ENCODE results near the gene PROB1. TPM values are rescaled to one million over a fixed set of nuclear protein-coding genes. Genes with fewer than 3 reads are reported as not detected.

PROB1 gene
- total RNA-seq, 1 experiment from 2014 or later = 2.3 TPM

DNA sequence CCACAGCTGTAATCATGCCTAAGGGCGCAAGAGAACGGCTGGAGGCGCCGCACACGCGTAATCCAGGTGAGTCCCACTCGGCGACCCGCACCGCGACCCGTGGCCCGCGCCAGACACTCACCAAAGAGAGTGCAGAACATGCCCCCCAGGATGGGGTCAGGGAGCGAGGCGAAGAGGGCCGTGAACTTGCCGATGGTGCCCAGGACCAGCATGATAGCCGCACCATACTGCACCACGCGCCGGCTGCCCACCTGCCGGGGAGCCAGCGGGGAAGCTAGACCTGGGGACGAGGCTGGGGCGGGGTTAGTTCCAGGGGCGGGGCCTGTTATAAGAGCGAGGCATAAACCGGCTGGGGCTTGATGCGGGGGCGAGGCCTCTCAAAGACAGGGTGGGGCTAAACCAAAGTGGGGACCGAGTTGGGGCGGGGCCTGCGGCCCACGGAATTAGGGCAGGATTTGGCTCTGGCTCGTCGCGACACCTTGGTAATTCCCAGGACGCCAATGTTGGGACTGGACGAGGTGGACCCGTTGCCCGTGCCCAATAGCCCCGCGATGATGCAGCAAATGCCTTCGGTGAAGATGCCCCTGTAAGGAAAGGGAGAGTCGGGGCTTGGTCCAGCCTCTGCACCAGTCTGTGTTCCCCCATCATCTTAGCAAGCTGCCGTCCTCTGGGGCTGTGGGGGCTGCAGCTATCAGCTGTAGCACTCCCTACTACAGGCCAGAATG lies 16.6 kb downstream of the PROB1 start:
- POLR2A ChIA-PET = no interaction called here
- no peak for DNase-seq (ENCODE audit: low read depth, low spot score)
- BruUV-seq (replicated peaks) = no TSS peak
- H3K4me3 ChIP-seq (ENCODE audit: low read depth in 2 of 2, low read length in 2 of 2) = no peak overlapping the region
- no peaks in the 10 kb centered on the region for H3K36me3 ChIP-seq (ENCODE audit: control insufficient read depth, insufficient read depth, low read length)
- no peak overlapping the region for H3K27ac ChIP-seq (ENCODE audit: low read length)
- ATAC-seq = no peak
- H3K4me1 ChIP-seq (ENCODE audit: control insufficient read depth, insufficient read depth, low read length) = peaks cover 9% of the 10 kb centered on the region
- no peaks in the 10 kb centered on the region for H3K27me3 ChIP-seq (ENCODE audit: control insufficient read depth, insufficient read depth, low read length)
- in situ Hi-C loops (cut with HindIII; ENCODE audit: low pct_unique_long_range_greater_than_20kb, low sequenced_read_pairs) = no loop called here
- CTCF ChIA-PET = no interaction called here
- H3K9me3 ChIP-seq (ENCODE audit: control insufficient read depth, insufficient read depth, low read depth, low read length) = no peaks in the 10 kb centered on the region
- TF ChIP-seq, protein P1, sequence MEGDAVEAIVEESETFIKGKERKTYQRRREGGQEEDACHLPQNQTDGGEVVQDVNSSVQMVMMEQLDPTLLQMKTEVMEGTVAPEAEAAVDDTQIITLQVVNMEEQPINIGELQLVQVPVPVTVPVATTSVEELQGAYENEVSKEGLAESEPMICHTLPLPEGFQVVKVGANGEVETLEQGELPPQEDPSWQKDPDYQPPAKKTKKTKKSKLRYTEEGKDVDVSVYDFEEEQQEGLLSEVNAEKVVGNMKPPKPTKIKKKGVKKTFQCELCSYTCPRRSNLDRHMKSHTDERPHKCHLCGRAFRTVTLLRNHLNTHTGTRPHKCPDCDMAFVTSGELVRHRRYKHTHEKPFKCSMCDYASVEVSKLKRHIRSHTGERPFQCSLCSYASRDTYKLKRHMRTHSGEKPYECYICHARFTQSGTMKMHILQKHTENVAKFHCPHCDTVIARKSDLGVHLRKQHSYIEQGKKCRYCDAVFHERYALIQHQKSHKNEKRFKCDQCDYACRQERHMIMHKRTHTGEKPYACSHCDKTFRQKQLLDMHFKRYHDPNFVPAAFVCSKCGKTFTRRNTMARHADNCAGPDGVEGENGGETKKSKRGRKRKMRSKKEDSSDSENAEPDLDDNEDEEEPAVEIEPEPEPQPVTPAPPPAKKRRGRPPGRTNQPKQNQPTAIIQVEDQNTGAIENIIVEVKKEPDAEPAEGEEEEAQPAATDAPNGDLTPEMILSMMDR (IDR thresholded peaks at IDR 0.05) = no peak
- TF ChIP-seq, protein P2, sequence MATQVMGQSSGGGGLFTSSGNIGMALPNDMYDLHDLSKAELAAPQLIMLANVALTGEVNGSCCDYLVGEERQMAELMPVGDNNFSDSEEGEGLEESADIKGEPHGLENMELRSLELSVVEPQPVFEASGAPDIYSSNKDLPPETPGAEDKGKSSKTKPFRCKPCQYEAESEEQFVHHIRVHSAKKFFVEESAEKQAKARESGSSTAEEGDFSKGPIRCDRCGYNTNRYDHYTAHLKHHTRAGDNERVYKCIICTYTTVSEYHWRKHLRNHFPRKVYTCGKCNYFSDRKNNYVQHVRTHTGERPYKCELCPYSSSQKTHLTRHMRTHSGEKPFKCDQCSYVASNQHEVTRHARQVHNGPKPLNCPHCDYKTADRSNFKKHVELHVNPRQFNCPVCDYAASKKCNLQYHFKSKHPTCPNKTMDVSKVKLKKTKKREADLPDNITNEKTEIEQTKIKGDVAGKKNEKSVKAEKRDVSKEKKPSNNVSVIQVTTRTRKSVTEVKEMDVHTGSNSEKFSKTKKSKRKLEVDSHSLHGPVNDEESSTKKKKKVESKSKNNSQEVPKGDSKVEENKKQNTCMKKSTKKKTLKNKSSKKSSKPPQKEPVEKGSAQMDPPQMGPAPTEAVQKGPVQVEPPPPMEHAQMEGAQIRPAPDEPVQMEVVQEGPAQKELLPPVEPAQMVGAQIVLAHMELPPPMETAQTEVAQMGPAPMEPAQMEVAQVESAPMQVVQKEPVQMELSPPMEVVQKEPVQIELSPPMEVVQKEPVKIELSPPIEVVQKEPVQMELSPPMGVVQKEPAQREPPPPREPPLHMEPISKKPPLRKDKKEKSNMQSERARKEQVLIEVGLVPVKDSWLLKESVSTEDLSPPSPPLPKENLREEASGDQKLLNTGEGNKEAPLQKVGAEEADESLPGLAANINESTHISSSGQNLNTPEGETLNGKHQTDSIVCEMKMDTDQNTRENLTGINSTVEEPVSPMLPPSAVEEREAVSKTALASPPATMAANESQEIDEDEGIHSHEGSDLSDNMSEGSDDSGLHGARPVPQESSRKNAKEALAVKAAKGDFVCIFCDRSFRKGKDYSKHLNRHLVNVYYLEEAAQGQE (IDR thresholded peaks at IDR 0.05; ENCODE audit: insufficient read depth in 1 of 2, low read depth in 2 of 2, low read length in 1 of 2) = no peak
- intact Hi-C loops (cut with micrococcal nuclease; ENCODE audit: unreplicated experiment) = no loop called here

DNA sequence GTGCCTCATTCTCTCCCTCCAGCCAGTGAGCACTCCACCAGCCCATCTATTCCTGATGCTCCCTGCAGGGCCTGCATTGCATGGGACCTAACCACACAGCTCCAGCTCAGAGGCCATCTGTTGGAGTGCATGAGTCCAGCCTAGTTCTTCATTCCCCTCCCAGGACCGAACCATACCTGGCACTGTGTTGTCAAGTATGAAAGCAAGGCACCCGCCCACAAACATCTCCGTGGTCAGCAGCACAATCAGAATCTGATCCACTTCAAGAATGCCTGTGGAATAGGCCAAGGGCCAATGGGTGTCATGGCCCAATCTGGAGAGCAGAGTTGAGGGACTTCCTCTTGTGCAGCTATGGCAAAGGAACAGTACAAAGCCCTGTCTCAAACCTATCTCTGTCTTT lies 17.7 kb downstream of the PROB1 start:
- ChIA-PET POLR2A (no interaction called here), CTCF (no interaction called here)
- no peak for DNase-seq (ENCODE audit: low read depth, low spot score)
- Histone ChIP-seq H3K27ac (ENCODE audit: low read length) (no peak overlapping the region), H3K27me3 (ENCODE audit: control insufficient read depth, insufficient read depth, low read length) (no peaks in the 10 kb centered on the region), H3K4me3 (ENCODE audit: low read depth in 2 of 2, low read length in 2 of 2) (no peak overlapping the region), H3K4me1 (ENCODE audit: control insufficient read depth, insufficient read depth, low read length) (peaks cover 9% of the 10 kb centered on the region), H3K9me3 (ENCODE audit: control insufficient read depth, insufficient read depth, low read depth, low read length) (no peaks in the 10 kb centered on the region), H3K36me3 (ENCODE audit: control insufficient read depth, insufficient read depth, low read length) (no peaks in the 10 kb centered on the region)
- TF ChIP-seq TCF7L2 (IDR thresholded peaks at IDR 0.05; ENCODE audit: low read depth, low read length) (no peak), POLR2AphosphoS5 (IDR thresholded peaks at IDR 0.05; ENCODE audit: low read depth, low read length) (no peak), SIN3A (IDR thresholded peaks at IDR 0.05; ENCODE audit: borderline replicate concordance, insufficient read depth, low read depth, low read length) (no peak)
- TF ChIP-seq, protein P2 (IDR thresholded peaks at IDR 0.05; ENCODE audit: insufficient read depth in 1 of 2, low read depth in 2 of 2, low read length in 1 of 2) = no peak
- TF ChIP-seq, protein P1 (IDR thresholded peaks at IDR 0.05) = no peak
- intact Hi-C loops (cut with micrococcal nuclease; ENCODE audit: unreplicated experiment) = no loop called here
- ATAC-seq = no peak
- no TSS peak for BruUV-seq (replicated peaks)
- in situ Hi-C loops (cut with HindIII; ENCODE audit: low pct_unique_long_range_greater_than_20kb, low sequenced_read_pairs) = no loop called here
